Activated T-helper 1 cell treated with anti-CD3 and anti-CD28 coated beads, Interleukin-2, amount 50 U/mL, for 16 hours (primary cell): ENCODE measurements around the gene YJU2.
"Not testable (repeated sequence)": the region's sequence is repeated elsewhere in the genome, so short reads cannot be mapped to it uniquely, and the experiment has no call there.

Source experiments
- DNase-seq, 2 donors: peaks; one replicate each; pipeline ENCODE4 v3.0.0-alpha.2; 2020; ENCODE audit warnings: low read depth in 1 of 2, low spot score in 1 of 2

YJU2 gene

GRCh38 chr19:4228765-4229178, 18.1 kb upstream of the YJU2 start:
- no peak for DNase-seq

- DNase-seq: no peak
Observed at GRCh38 chr19:4229179-4229931, 17.5 kb upstream of the YJU2 start, which contains the start of gene EBI3. Gene EBI3 (plus strand): TSS chr19:4229523. CDS start chr19:4229551, 28 bp downstream.

GRCh38 chr19:4230237-4230636, 16.6 kb upstream of the YJU2 start:
- not testable (repeated sequence) for DNase-seq

GRCh38 chr19:4231521-4231920, 15.4 kb upstream of the YJU2 start:
- not testable (repeated sequence) for DNase-seq

- DNase-seq: not testable (repeated sequence)
Observed at GRCh38 chr19:4232139-4232538, 14.7 kb upstream of the YJU2 start.

- DNase-seq: no peak
Observed at GRCh38 chr19:4232614-4233281, 14.1 kb upstream of the YJU2 start.

GRCh38 chr19:4233282-4233853, 13.5 kb upstream of the YJU2 start:
- DNase-seq: peak; percentile 50 to 52

- no peak for DNase-seq
Observed at GRCh38 chr19:4234142-4234861, 12.6 kb upstream of the YJU2 start.

- DNase-seq: no peak
Observed at GRCh38 chr19:4234862-4235201, 12.0 kb upstream of the YJU2 start.

- not testable (repeated sequence) for DNase-seq
Observed at GRCh38 chr19:4237510-4237909, 9.4 kb upstream of the YJU2 start.

- no peak for DNase-seq
Observed at GRCh38 chr19:4238831-4239230, 8.0 kb upstream of the YJU2 start.

- DNase-seq: no peak
Observed at GRCh38 chr19:4241824-4242430, 5.0 kb upstream of the YJU2 start.

GRCh38 chr19:4245938-4246337, 942 bp upstream of the YJU2 start:
- not testable (repeated sequence) for DNase-seq

GRCh38 chr19:4256563-4256962, 9.7 kb downstream of the YJU2 start:
- no peak for DNase-seq

- no peak for DNase-seq
Observed at GRCh38 chr19:4257025-4257424, 10.1 kb downstream of the YJU2 start.

GRCh38 chr19:4258181-4258580, 11.3 kb downstream of the YJU2 start:
- no peak for DNase-seq

- DNase-seq: no peak
Observed at GRCh38 chr19:4260613-4261191, 13.8 kb downstream of the YJU2 start.

- no peak for DNase-seq
Observed at GRCh38 chr19:4264812-4265211, 17.9 kb downstream of the YJU2 start.

GRCh38 chr19:4266253-4267000, 19.5 kb downstream of the YJU2 start:
- no peak for DNase-seq
